HEK293 (cell line): ENCODE results near the gene IFNA5.

Experiments used
- CTCF ChIA-PET: fragments of 350-600 bp; formaldehyde crosslinking; extraction: SDS; loops from one replicate; lab custom pipeline; 2021; ENCODE audit warnings: antibody characterized with exemption; lab: Yijun Ruan, JAX
- POLR2A ChIA-PET: fragments of 300-600 bp; formaldehyde crosslinking; extraction: SDS; loops from one replicate; lab custom pipeline; 2020; ENCODE audit warnings: antibody characterized with exemption, inconsistent platforms; lab: Yijun Ruan, JAX
- H3K27ac ChIP-seq: fragments of 200-500 bp; sonication (Bioruptor generic); 2 replicates; pipeline ENCODE4 v1.5.1; 2014; ENCODE audit warnings: low read depth, low read length, control low read depth, inconsistent platforms; ENCODE audit errors: extremely low read depth
- H3K36me3 ChIP-seq, 2 experiments: fragments of 200-500 bp in 1 of 2; sonication (Bioruptor generic) in 1 of 2; 1 replicate in 1 of 2; 2 replicates in 1 of 2; pipeline ENCODE4 v1.5.1; 2014 to 2017; ENCODE audit warnings: inconsistent platforms in 2 of 2, low read length in 2 of 2; ENCODE audit not compliant: control insufficient read depth in 2 of 2, insufficient read depth in 1 of 2
- H3K4me1 ChIP-seq: fragments of 200-500 bp; sonication (Bioruptor generic); 2 replicates; pipeline ENCODE4 v1.5.1; 2014; ENCODE audit warnings: mild to moderate bottlenecking, low read length, inconsistent platforms; ENCODE audit not compliant: control insufficient read depth, insufficient read depth
- H3K4me3 ChIP-seq: 2 replicates; pipeline ENCODE4 v1.5.1; 2011; ENCODE audit warnings: low read depth, mild to moderate bottlenecking, control low read depth, low read length, moderate library complexity
- H3K9me3 ChIP-seq: fragments of 200-500 bp; sonication (Bioruptor generic); 2 replicates; pipeline ENCODE4 v1.5.1; 2014; ENCODE audit warnings: low read depth, low read length, inconsistent platforms; ENCODE audit not compliant: control insufficient read depth, insufficient read depth
- AEBP2 ChIP-seq: fragments of 450-650 bp; formaldehyde crosslinking; IDR thresholded peaks from 2 replicates; pipeline ENCODE4 v1.5.1; 2016; ENCODE audit warnings: missing biosample characterization, missing genetic modification characterization, borderline replicate concordance
- KLF10 ChIP-seq: fragments of 450-650 bp; IDR thresholded peaks from 2 replicates; pipeline ENCODE4 v1.5.1; 2018; ENCODE audit warnings: missing biosample characterization, mild to moderate bottlenecking, missing genetic modification characterization
- OSR2 ChIP-seq: fragments of 450-650 bp; formaldehyde crosslinking; IDR thresholded peaks from 2 replicates; pipeline ENCODE4 v1.5.1; 2016; ENCODE audit warnings: missing biosample characterization, missing genetic modification characterization
- PRDM2 ChIP-seq: fragments of 450-650 bp; formaldehyde crosslinking; IDR thresholded peaks from 2 replicates; pipeline ENCODE4 v1.5.1; 2016; ENCODE audit warnings: missing biosample characterization, missing genetic modification characterization, borderline replicate concordance
- ZBTB21 ChIP-seq: fragments of 450-650 bp; formaldehyde crosslinking; IDR thresholded peaks from 2 replicates; pipeline ENCODE4 v1.5.1; 2017; ENCODE audit warnings: missing biosample characterization, missing genetic modification characterization
- ZNF10 ChIP-seq: fragments of 450-650 bp; formaldehyde crosslinking; IDR thresholded peaks from 2 replicates; pipeline ENCODE4 v1.5.1; 2017; ENCODE audit warnings: missing biosample characterization, missing genetic modification characterization
- ZNF148 ChIP-seq: fragments of 450-650 bp; formaldehyde crosslinking; IDR thresholded peaks from 2 replicates; pipeline ENCODE4 v1.5.0; 2017; ENCODE audit warnings: missing biosample characterization, missing genetic modification characterization, borderline replicate concordance
- ZNF266 ChIP-seq: fragments of 450-650 bp; formaldehyde crosslinking; IDR thresholded peaks from 2 replicates; pipeline ENCODE4 v1.5.1; 2016; ENCODE audit warnings: missing biosample characterization, missing genetic modification characterization, low read depth
- ZNF324 ChIP-seq: fragments of 450-650 bp; formaldehyde crosslinking; IDR thresholded peaks from 2 replicates; pipeline ENCODE4 v1.5.1; 2016; ENCODE audit warnings: missing biosample characterization, missing genetic modification characterization
- ZNF391 ChIP-seq: fragments of 450-650 bp; formaldehyde crosslinking; IDR thresholded peaks from 2 replicates; pipeline ENCODE4 v1.5.1; 2016; ENCODE audit warnings: low read depth, missing biosample characterization, missing genetic modification characterization, borderline replicate concordance
- ZNF510 ChIP-seq: fragments of 450-650 bp; formaldehyde crosslinking; IDR thresholded peaks from 2 replicates; pipeline ENCODE4 v1.5.1; 2018; ENCODE audit warnings: mild to moderate bottlenecking, missing genetic modification characterization, missing biosample characterization; ENCODE audit not compliant: insufficient replicate concordance
- ZNF530 ChIP-seq: fragments of 450-650 bp; formaldehyde crosslinking; IDR thresholded peaks from 2 replicates; pipeline ENCODE4 v1.5.1; 2016; ENCODE audit warnings: low read depth, missing biosample characterization, missing genetic modification characterization
- ZNF707 ChIP-seq: fragments of 450-650 bp; formaldehyde crosslinking; IDR thresholded peaks from 2 replicates; pipeline ENCODE4 v1.5.1; 2016; ENCODE audit warnings: missing biosample characterization, missing genetic modification characterization
- ZNF76 ChIP-seq: fragments of 450-650 bp; formaldehyde crosslinking; IDR thresholded peaks from 2 replicates; pipeline ENCODE4; 2016; ENCODE audit warnings: low read depth, missing biosample characterization, missing genetic modification characterization, borderline replicate concordance
- ZNF792 ChIP-seq: fragments of 450-650 bp; formaldehyde crosslinking; IDR thresholded peaks from 2 replicates; pipeline ENCODE4 v1.5.1; 2016; ENCODE audit warnings: missing biosample characterization, missing genetic modification characterization
- ZSCAN30 ChIP-seq: fragments of 450-650 bp; IDR thresholded peaks from 2 replicates; pipeline ENCODE4 v1.5.1; 2018; ENCODE audit warnings: missing biosample characterization, mild to moderate bottlenecking, missing genetic modification characterization, moderate library complexity

Gene IFNA5

GRCh38 chr9:21314152-21314551 is 9.0 kb upstream of the IFNA5 start (continued):
- no peak for TF ChIP-seq PRDM2 (tag by site-specific recombination)
- no peak for TF ChIP-seq ZNF792
- no peak for TF ChIP-seq ZNF324 (tag by site-specific recombination)
- TF ChIP-seq OSR2 = no peak

GRCh38 chr9:21311889-21312288 is 6.8 kb upstream of the IFNA5 start:
- POLR2A ChIA-PET = no interaction called here

More at GRCh38 chr9:21311889-21312288, 6.8 kb upstream of the IFNA5 start:
- Histone ChIP-seq H3K36me3 (no peaks in the 10 kb centered on the region), H3K9me3 (no peaks in the 10 kb centered on the region), H3K27ac (no peak overlapping the region), H3K4me1 (no peaks in the 10 kb centered on the region; the same call in 1 of the 2 replicates), H3K4me3 (no peak overlapping the region)
- TF ChIP-seq ZNF76 (no peak), KLF10 (no peak), ZBTB21 (tag by site-specific recombination) (no peak), AEBP2 (tag by site-specific recombination) (no peak), ZNF707 (tag by site-specific recombination) (no peak), ZSCAN30 (tag by site-specific recombination) (no peak), ZNF266 (tag by site-specific recombination) (no peak), ZNF148 (no peak), ZNF510 (tag by site-specific recombination) (no peak), ZNF10 (tag by site-specific recombination) (no peak), ZNF391 (tag by site-specific recombination) (no peak), ZNF530 (tag by site-specific recombination) (no peak)
- CTCF ChIA-PET = interaction anchor here (0.6 to 2.0 kb wide), 5 partner anchors 14 to 1818 kb away, joined by 3 to 7 read pairs (median 3); no protein-coding TSS in a partner anchor
